T47D (cell line): ENCODE results near the gene KCNQ1.

Source experiments
- DNase-seq, 2 experiments: peaks; one replicate each; pipeline versions ENCODE4 v3.0.0 to v3.0.0-alpha.2; 2011 to 2012; ENCODE audit warnings: low read depth in 1 of 2, low spot score in 1 of 2
- JUND ChIP-seq: IDR thresholded peaks from 2 replicates; pipeline ENCODE4 v1.6.1; 2012; ENCODE audit warnings: low read depth
- in situ Hi-C: cut with HindIII; loops from 2 replicates; pipeline ENCODE4 v1.10.0; 2016; ENCODE audit warnings: low sequenced_read_pairs, low pct_unique_long_range_greater_than_20kb

The KCNQ1 gene

GRCh38 chr11:2567026-2567671, 122.3 kb downstream of the KCNQ1 start:
- DNase-seq: no peak
- in situ Hi-C loops: no loop called here

GRCh38 chr11:2569321-2569721, 124.5 kb downstream of the KCNQ1 start:
- TF ChIP-seq JUND: no peak
- DNase-seq: no peak
- in situ Hi-C loops: no loop called here

More at GRCh38 chr11:2567026-2567671, 122.3 kb downstream of the KCNQ1 start:
- TF ChIP-seq JUND: no peak

GRCh38 chr11:2569731-2570210, 125.0 kb downstream of the KCNQ1 start:
- TF ChIP-seq JUND: no peak
- in situ Hi-C loops: no loop called here

GRCh38 chr11:2570211-2570811, 125.5 kb downstream of the KCNQ1 start:
- no peak for DNase-seq
- in situ Hi-C loops: no loop called here
- TF ChIP-seq JUND: no peak

More at GRCh38 chr11:2569731-2570210, 125.0 kb downstream of the KCNQ1 start:
- no peak for DNase-seq

- TF ChIP-seq JUND: no peak
- DNase-seq: no peak
- in situ Hi-C loops: no loop called here
Measured at GRCh38 chr11:2570841-2571597, 126.2 kb downstream of the KCNQ1 start.

- no peak for DNase-seq
- no peak for TF ChIP-seq JUND
- in situ Hi-C loops: no loop called here
Measured at GRCh38 chr11:2571598-2572281, 126.9 kb downstream of the KCNQ1 start.

GRCh38 chr11:2572491-2573239, 127.9 kb downstream of the KCNQ1 start:
- in situ Hi-C loops: no loop called here
- no peak for TF ChIP-seq JUND
- no peak for DNase-seq

GRCh38 chr11:2573240-2574042, 128.6 kb downstream of the KCNQ1 start:
- TF ChIP-seq JUND: no peak
- in situ Hi-C loops: no loop called here
- no peak for DNase-seq

- in situ Hi-C loops: no loop called here
- no peak for TF ChIP-seq JUND
- DNase-seq: no peak
Measured at GRCh38 chr11:2574043-2574552, 129.3 kb downstream of the KCNQ1 start.

- no peak for DNase-seq
- TF ChIP-seq JUND: no peak
- in situ Hi-C loops: no loop called here
Measured at GRCh38 chr11:2574553-2575535, 130.0 kb downstream of the KCNQ1 start.
